ENCODE data around the gene GPR176.

GPR176 gene

DNA sequence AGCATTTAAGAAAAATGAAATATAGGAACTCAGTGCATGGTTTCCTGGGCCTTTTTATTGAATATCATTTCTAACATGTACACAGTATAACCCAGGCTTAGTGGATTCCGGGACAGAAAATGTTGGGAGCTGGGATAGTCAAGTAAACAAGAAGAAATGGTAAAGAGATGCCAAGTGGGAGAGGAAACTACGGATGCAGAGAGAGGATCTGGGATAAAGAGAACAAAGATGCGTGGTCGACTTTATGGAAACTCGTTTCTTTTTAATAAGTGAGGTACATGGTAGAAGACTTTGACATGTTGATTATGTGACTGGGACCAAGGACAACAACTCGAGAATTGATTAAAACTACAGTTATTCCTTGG lies 1.2 kb upstream of the GPR176 start:
- Histone ChIP-seq H3K36me3 (ENCODE audit: control insufficient read depth in 5 of 5, insufficient read depth in 5 of 5, low read length in 5 of 5) (no peaks in the 10 kb centered on the region), H3K4me1 (ENCODE audit: control insufficient read depth in 5 of 5, insufficient read depth in 5 of 5, low read length in 5 of 5) (peaks cover 0 to 21% (median 18%) of the 10 kb centered on the region in 5 donors), H3K9me3 (ENCODE audit: control insufficient read depth in 5 of 5, low read length in 5 of 5) (no peaks in the 10 kb centered on the region), H3K27me3 (ENCODE audit: control insufficient read depth in 5 of 5, insufficient read depth in 4 of 5, low read length in 5 of 5) (peaks cover 3 to 12% (median 10%) of the 10 kb centered on the region in 5 donors), H3K9ac (ENCODE audit: low read length in 5 of 5) (peak overlapping the region in 4 of 5 donors; percentile 43 to 76 (median 72)), H3K27ac (ENCODE audit: low read depth, low read length) (peak overlapping the region; percentile 76), H3K4me3 (ENCODE audit: low read depth in 1 of 5, low read length in 5 of 5) (peak overlapping the region; percentile 69 to 81 (median 81))

DNA sequence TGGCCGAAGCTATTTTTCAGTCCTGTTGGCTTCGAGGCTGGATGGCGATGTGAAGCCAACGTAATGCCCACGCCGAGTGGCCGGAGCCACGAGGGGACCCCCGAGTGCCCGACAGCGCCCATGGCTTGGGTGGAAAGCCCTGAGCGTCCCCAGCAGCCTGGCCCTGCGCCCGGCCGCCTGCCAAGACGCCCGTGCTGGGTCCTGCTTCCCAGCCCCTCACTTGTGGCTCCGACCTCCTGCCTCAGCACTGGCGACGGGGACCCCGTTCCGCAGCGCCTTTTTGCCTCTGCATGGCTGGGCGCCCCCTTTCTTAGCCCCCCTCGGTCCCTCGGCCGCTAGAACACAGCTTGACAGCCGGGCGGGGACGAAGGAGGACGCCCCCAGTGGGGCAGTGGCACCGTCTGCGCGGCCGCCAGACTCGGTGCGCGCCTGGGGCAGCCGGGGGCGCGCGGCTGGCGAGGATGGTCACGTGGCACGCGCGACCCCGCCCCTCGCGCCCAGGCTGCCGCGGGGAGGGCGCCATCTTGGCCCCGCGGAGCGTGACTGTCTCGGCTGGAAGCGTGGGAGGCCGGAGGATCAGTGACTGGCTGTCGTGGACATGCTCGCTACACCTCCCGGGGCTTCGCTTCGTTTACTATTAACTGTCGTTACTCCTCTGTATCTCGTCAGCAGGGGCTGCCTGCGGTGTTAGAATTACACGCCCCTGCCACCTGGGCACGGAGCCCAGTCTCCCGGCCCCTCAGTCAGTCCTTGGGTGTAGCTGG lies 626 bp upstream of the GPR176 start:
- H3K9ac ChIP-seq (ENCODE audit: low read length in 5 of 5): peak overlapping the region in 4 of 5 donors; percentile 53 to 76 (median 72)
- no peaks in the 10 kb centered on the region for H3K9me3 ChIP-seq (ENCODE audit: control insufficient read depth in 5 of 5, low read length in 5 of 5)
- peaks cover 0 to 21% (median 18%) of the 10 kb centered on the region in 5 donors for H3K4me1 ChIP-seq (ENCODE audit: control insufficient read depth in 5 of 5, insufficient read depth in 5 of 5, low read length in 5 of 5)
- peak overlapping the region; percentile 69 to 81 (median 81) for H3K4me3 ChIP-seq (ENCODE audit: low read depth in 1 of 5, low read length in 5 of 5)
- no peaks in the 10 kb centered on the region for H3K36me3 ChIP-seq (ENCODE audit: control insufficient read depth in 5 of 5, insufficient read depth in 5 of 5, low read length in 5 of 5)
- H3K27ac ChIP-seq (ENCODE audit: low read depth, low read length): peak overlapping the region; percentile 76
- H3K27me3 ChIP-seq (ENCODE audit: control insufficient read depth in 5 of 5, insufficient read depth in 4 of 5, low read length in 5 of 5): peaks cover 3 to 12% (median 10%) of the 10 kb centered on the region in 5 donors

DNA sequence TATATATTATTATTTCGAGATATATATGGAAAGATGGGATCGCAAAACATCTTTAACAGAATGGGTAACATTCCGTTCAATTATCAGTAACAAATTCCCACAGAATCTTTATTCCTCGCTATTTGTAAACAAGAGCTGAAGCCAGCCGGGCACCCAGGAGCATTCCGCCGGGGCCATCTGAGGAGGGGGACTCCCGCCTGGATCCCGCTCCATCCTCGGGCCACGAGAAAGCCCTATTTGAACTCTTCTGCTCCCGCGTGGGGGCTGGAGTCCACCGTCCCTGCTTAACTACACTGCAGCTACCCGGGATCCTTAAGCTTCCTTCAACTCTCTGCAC lies 687 bp downstream of the GPR176 start:
- H3K27me3 ChIP-seq (ENCODE audit: control insufficient read depth in 5 of 5, insufficient read depth in 4 of 5, low read length in 5 of 5): peaks cover 3 to 12% (median 10%) of the 10 kb centered on the region in 5 donors
- H3K36me3 ChIP-seq (ENCODE audit: control insufficient read depth in 5 of 5, insufficient read depth in 5 of 5, low read length in 5 of 5): no peaks in the 10 kb centered on the region
- peak overlapping the region in 4 of 5 donors; percentile 77 to 81 (median 81) for H3K4me3 ChIP-seq (ENCODE audit: low read depth in 1 of 5, low read length in 5 of 5)
- H3K9me3 ChIP-seq (ENCODE audit: control insufficient read depth in 5 of 5, low read length in 5 of 5): no peaks in the 10 kb centered on the region
- H3K4me1 ChIP-seq (ENCODE audit: control insufficient read depth in 5 of 5, insufficient read depth in 5 of 5, low read length in 5 of 5): peaks cover 0 to 21% (median 18%) of the 10 kb centered on the region in 5 donors
- H3K9ac ChIP-seq (ENCODE audit: low read length in 5 of 5): peak overlapping the region in 2 of 5 donors; percentile 51 to 74
- peak overlapping the region; percentile 30 for H3K27ac ChIP-seq (ENCODE audit: low read depth, low read length)

DNA sequence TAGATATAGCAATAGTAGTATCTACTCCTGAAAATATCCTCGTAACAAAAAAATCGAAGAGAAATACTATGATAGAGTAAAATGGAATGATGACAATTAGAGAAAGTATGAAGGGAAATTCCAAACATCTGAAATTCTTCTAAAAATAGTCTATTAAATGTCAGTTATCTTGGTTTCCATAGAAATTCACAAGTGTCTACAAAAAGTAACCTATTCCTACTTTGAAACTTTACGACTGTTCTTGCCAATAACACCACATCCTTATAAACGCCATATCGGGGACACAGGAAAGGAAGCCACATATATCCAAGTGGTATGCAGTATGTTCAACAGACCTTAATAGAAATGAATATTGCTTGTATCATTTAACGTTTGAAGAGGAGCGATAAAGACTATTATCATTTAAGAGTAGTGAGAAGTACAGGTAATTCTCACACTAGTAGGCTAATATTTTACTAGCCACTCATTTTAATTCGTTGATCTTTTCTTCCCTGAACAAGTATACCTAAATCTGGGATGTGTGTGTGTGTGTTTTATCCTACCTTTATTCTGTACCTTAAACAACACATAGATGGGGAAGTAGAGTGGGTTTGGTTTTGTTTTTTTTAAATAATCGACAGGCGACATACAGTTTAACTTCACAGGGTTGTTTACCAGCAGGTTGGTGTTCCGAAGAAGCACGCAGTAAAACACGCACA lies 1.2 kb downstream of the GPR176 start:
- no peak overlapping the region for H3K27ac ChIP-seq (ENCODE audit: low read depth, low read length)
- H3K36me3 ChIP-seq (ENCODE audit: control insufficient read depth in 5 of 5, insufficient read depth in 5 of 5, low read length in 5 of 5): no peaks in the 10 kb centered on the region
- peak overlapping the region in 4 of 5 donors; percentile 77 to 81 (median 81) for H3K4me3 ChIP-seq (ENCODE audit: low read depth in 1 of 5, low read length in 5 of 5)
- no peak overlapping the region for H3K9ac ChIP-seq (ENCODE audit: low read length in 5 of 5)
- H3K9me3 ChIP-seq (ENCODE audit: control insufficient read depth in 5 of 5, low read length in 5 of 5): no peaks in the 10 kb centered on the region
- peaks cover 3 to 12% (median 10%) of the 10 kb centered on the region in 5 donors for H3K27me3 ChIP-seq (ENCODE audit: control insufficient read depth in 5 of 5, insufficient read depth in 4 of 5, low read length in 5 of 5)
- H3K4me1 ChIP-seq (ENCODE audit: control insufficient read depth in 5 of 5, insufficient read depth in 5 of 5, low read length in 5 of 5): peaks cover 0 to 21% (median 18%) of the 10 kb centered on the region in 5 donors

DNA sequence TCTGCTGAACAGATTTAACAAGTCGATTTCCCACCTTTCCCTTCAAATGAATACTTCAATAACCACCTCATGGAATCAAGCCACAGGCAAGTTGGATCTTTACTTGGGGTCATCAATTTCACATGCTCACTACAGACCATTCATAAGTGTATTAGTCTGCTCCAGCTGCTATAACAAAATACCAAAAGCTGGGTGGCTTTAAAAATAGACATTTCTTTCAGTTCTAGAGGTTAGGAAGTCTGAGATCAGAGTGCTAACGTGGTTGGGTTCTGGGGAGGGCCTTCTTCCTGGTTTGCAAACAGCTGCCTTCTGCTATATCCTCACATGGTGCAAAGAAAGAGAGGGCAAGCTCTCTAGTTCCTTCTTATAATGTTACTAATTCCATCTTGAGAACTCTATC lies 5.1 kb downstream of the GPR176 start:
- Histone ChIP-seq H3K27me3 (ENCODE audit: control insufficient read depth in 5 of 5, insufficient read depth in 4 of 5, low read length in 5 of 5) (peaks cover 0 to 9% (median 7%) of the 10 kb centered on the region in 5 donors), H3K4me1 (ENCODE audit: control insufficient read depth in 5 of 5, insufficient read depth in 5 of 5, low read length in 5 of 5) (peaks cover 0 to 9% (median 7%) of the 10 kb centered on the region in 5 donors), H3K36me3 (ENCODE audit: control insufficient read depth in 5 of 5, insufficient read depth in 5 of 5, low read length in 5 of 5) (no peaks in the 10 kb centered on the region), H3K9ac (ENCODE audit: low read length in 5 of 5) (no peak overlapping the region), H3K27ac (ENCODE audit: low read depth, low read length) (no peak overlapping the region), H3K4me3 (ENCODE audit: low read depth in 1 of 5, low read length in 5 of 5) (no peak overlapping the region), H3K9me3 (ENCODE audit: control insufficient read depth in 5 of 5, low read length in 5 of 5) (no peaks in the 10 kb centered on the region)

DNA sequence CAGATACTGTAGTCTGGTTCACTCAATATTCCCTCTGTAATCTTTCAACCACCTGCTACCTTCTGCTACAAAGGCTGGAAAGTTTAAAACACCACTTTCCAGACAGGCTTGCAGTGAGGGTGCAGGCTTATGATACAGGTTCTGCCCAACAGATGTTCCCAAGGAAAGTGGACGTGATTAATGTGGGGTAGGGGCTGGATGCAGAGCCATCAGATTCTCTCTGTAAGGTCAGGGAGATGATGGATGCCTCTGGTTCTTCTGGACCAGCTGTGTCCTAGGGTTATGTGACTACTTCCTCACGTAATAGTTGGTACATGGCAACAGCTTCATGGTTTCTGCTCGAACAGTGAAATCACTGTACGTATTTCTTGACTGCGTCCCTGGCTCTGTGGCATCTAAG lies 11.1 kb downstream of the GPR176 start:
- no peaks in the 10 kb centered on the region for H3K4me1 ChIP-seq (ENCODE audit: control insufficient read depth in 5 of 5, insufficient read depth in 5 of 5, low read length in 5 of 5)
- no peak overlapping the region for H3K9ac ChIP-seq (ENCODE audit: low read length in 5 of 5)
- H3K4me3 ChIP-seq (ENCODE audit: low read depth in 1 of 5, low read length in 5 of 5): no peak overlapping the region
- no peak overlapping the region for H3K27ac ChIP-seq (ENCODE audit: low read depth, low read length)
- H3K36me3 ChIP-seq (ENCODE audit: control insufficient read depth in 5 of 5, insufficient read depth in 5 of 5, low read length in 5 of 5): no peaks in the 10 kb centered on the region
- no peaks in the 10 kb centered on the region for H3K27me3 ChIP-seq (ENCODE audit: control insufficient read depth in 5 of 5, insufficient read depth in 4 of 5, low read length in 5 of 5)
- no peaks in the 10 kb centered on the region for H3K9me3 ChIP-seq (ENCODE audit: control insufficient read depth in 5 of 5, low read length in 5 of 5)

DNA sequence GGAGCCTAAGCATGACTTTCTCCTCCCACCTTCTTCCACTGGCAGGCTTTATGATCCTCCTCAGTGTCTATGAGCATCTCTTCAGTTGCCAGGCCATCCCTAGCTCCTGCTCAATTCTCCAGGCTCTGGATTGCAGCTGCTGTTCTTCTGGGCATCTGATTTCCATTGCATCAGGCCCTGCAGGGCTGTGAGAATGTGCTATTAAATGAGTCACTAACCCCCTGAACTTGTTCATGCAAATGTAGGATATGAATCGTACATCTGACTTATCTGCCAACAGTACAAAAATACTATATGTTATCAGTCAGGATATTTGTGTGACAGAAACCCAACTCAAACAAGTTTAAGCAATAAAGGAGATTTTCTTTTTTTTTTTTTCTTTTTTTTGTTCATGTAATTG lies 11.9 kb downstream of the GPR176 start:
- no peaks in the 10 kb centered on the region for H3K4me1 ChIP-seq (ENCODE audit: control insufficient read depth in 5 of 5, insufficient read depth in 5 of 5, low read length in 5 of 5)
- H3K9ac ChIP-seq (ENCODE audit: low read length in 5 of 5): no peak overlapping the region
- H3K36me3 ChIP-seq (ENCODE audit: control insufficient read depth in 5 of 5, insufficient read depth in 5 of 5, low read length in 5 of 5): no peaks in the 10 kb centered on the region

DNA sequence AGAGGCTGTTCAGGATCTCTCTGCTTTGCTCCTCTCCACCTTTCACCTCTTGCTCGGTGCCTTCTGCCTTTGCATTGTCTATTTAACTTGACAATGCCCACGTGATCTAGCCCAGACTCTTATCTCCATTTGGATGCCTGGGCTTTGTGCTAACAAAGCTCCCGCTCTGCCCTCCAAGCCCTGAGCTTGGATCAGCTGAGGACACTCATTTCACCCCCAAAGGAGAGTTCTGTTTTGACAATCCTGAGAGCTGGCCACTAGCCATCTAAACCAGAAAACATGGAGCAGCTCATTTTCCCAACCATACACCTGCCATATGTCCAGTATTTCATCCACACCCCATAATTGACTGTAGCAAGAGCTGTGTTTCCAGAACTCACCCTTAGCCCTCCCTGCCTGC lies 12.8 kb downstream of the GPR176 start:
- Histone ChIP-seq H3K9ac (ENCODE audit: low read length in 5 of 5) (no peak overlapping the region), H3K36me3 (ENCODE audit: control insufficient read depth in 5 of 5, insufficient read depth in 5 of 5, low read length in 5 of 5) (no peaks in the 10 kb centered on the region), H3K4me1 (ENCODE audit: control insufficient read depth in 5 of 5, insufficient read depth in 5 of 5, low read length in 5 of 5) (no peaks in the 10 kb centered on the region), H3K27me3 (ENCODE audit: control insufficient read depth in 5 of 5, insufficient read depth in 4 of 5, low read length in 5 of 5) (no peaks in the 10 kb centered on the region), H3K27ac (ENCODE audit: low read depth, low read length) (no peak overlapping the region), H3K4me3 (ENCODE audit: low read depth in 1 of 5, low read length in 5 of 5) (no peak overlapping the region), H3K9me3 (ENCODE audit: control insufficient read depth in 5 of 5, low read length in 5 of 5) (no peaks in the 10 kb centered on the region)

More for the DNA sequence above, 11.9 kb downstream of the GPR176 start:
- H3K4me3 ChIP-seq (ENCODE audit: low read depth in 1 of 5, low read length in 5 of 5): no peak overlapping the region
- no peaks in the 10 kb centered on the region for H3K9me3 ChIP-seq (ENCODE audit: control insufficient read depth in 5 of 5, low read length in 5 of 5)
- H3K27me3 ChIP-seq (ENCODE audit: control insufficient read depth in 5 of 5, insufficient read depth in 4 of 5, low read length in 5 of 5): no peaks in the 10 kb centered on the region
- H3K27ac ChIP-seq (ENCODE audit: low read depth, low read length): no peak overlapping the region

DNA sequence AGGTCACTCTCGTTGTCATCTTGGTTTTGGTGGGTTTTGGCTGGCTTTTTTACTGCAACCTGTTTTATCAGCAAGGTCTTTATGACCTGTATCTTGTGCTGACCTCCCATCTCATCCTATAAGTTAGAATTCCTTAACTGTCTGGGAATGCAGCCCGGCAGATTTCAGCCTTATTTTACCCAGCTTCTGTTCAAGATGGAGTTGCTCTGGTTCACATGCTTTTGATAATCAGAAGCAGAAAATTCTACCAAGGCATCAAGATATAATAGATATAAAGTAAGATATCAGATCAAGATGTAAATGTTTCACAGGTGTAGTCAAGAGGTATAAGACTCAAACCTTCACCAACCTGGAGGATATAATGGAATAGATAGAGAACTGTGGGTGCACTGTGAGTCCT lies 16.0 kb downstream of the GPR176 start:
- Histone ChIP-seq H3K27ac (ENCODE audit: low read depth, low read length) (no peak overlapping the region), H3K4me1 (ENCODE audit: control insufficient read depth in 5 of 5, insufficient read depth in 5 of 5, low read length in 5 of 5) (no peaks in the 10 kb centered on the region), H3K9ac (ENCODE audit: low read length in 5 of 5) (no peak overlapping the region), H3K36me3 (ENCODE audit: control insufficient read depth in 5 of 5, insufficient read depth in 5 of 5, low read length in 5 of 5) (no peaks in the 10 kb centered on the region), H3K9me3 (ENCODE audit: control insufficient read depth in 5 of 5, low read length in 5 of 5) (no peaks in the 10 kb centered on the region), H3K27me3 (ENCODE audit: control insufficient read depth in 5 of 5, insufficient read depth in 4 of 5, low read length in 5 of 5) (peaks cover 0 to under 1% (median 0%) of the 10 kb centered on the region in 5 donors), H3K4me3 (ENCODE audit: low read depth in 1 of 5, low read length in 5 of 5) (no peak overlapping the region)

DNA sequence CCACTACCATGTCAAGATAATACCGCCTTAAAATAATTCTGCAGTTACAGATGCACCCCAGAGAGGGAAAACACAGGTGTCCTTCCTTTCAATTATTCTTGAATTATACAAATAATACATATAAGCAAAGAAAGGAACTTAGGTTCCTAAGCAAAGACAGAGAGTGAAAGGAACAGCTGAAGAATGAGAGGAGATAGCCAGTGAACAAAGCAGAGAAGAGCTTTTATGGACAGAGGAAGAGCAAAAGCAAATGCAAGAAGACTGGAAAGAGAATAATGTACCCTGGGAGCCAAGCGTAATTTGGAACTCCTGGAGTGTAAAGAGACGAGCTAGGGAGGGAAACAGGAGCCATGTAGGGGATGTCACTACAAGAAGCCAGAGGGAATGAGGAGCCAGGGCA lies 21.7 kb downstream of the GPR176 start:
- H3K4me1 ChIP-seq (ENCODE audit: control insufficient read depth in 5 of 5, insufficient read depth in 5 of 5, low read length in 5 of 5): no peaks in the 10 kb centered on the region
- peaks cover 0 to 5% (median 0%) of the 10 kb centered on the region in 5 donors for H3K27me3 ChIP-seq (ENCODE audit: control insufficient read depth in 5 of 5, insufficient read depth in 4 of 5, low read length in 5 of 5)
- H3K9me3 ChIP-seq (ENCODE audit: control insufficient read depth in 5 of 5, low read length in 5 of 5): no peaks in the 10 kb centered on the region
- H3K9ac ChIP-seq (ENCODE audit: low read length in 5 of 5): no peak overlapping the region
- H3K27ac ChIP-seq (ENCODE audit: low read depth, low read length): no peak overlapping the region
- no peak overlapping the region for H3K4me3 ChIP-seq (ENCODE audit: low read depth in 1 of 5, low read length in 5 of 5)
- no peaks in the 10 kb centered on the region for H3K36me3 ChIP-seq (ENCODE audit: control insufficient read depth in 5 of 5, insufficient read depth in 5 of 5, low read length in 5 of 5)

Measured in subcutaneous abdominal adipose tissue (tissue), 5 donors.